ENCODE measurements around the gene GOLGA8T. TPM values are rescaled to one million over a fixed set of nuclear protein-coding genes. Genes with fewer than 3 reads are reported as not detected.
"Not testable (repeated sequence)": the region's sequence is repeated elsewhere in the genome, so short reads cannot be mapped to it uniquely, and the experiment has no call there.

GOLGA8T gene
- total RNA-seq, 4 donors from 2014 or later: not detected

DNA sequence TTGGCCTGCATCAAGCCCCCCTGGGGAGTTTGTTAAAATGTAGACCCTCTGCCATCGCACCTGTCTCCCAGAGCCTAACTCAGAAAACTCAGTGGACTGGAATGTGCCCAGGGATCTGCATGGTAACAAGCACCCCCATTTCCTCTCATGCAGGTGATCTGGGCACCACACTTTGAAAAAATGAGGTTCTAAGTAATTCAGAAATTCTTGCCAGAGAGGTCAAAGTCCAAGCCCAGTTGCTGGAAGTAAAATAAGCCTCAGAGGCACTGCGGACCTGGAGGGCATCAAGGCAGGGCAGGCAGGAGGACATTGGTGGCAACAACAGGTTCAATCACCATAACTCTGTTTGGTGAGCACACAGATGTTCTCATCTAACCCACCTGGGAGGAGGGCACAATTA lies 33.0 kb downstream of the GOLGA8T start:
- H3K27me3 ChIP-seq; H3K4me3 ChIP-seq; H3K9me3 ChIP-seq; intact Hi-C loops (cut with DNase I); H3K36me3 ChIP-seq; H3K27ac ChIP-seq (replicated peaks in 1 of 4); H3K4me1 ChIP-seq; DNase-seq (ENCODE audit: extremely low spot score): not testable (repeated sequence)
- no CpG with 5 or more reads among the region's 2 CpGs for WGBS

DNA sequence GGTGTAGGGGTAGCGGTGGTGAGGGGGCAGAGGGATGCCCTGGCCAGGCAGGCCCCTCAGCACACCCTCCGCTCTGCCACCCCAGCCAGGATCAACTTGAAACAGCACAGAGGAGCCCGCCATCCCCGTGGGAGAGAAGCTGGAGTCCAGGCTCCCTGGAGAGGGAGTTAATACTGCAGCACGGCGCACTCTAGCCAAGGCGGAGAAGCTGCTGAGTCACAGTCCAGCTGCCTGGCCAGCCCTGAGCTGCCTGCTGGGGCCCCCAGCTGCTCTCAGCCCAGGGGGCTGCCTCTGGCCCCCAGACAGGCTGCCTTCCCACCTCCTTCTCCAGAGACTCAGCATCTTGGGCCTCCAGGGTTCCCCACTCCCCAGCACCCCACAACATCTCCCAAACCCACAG lies 36.6 kb downstream of the GOLGA8T start:
- H3K9me3 ChIP-seq; intact Hi-C loops (cut with DNase I); H3K4me3 ChIP-seq; H3K36me3 ChIP-seq; H3K4me1 ChIP-seq; DNase-seq (ENCODE audit: extremely low spot score); H3K27ac ChIP-seq (replicated peaks in 1 of 4); H3K27me3 ChIP-seq: not testable (repeated sequence)
- no CpG with 5 or more reads among the region's 7 CpGs for WGBS

DNA sequence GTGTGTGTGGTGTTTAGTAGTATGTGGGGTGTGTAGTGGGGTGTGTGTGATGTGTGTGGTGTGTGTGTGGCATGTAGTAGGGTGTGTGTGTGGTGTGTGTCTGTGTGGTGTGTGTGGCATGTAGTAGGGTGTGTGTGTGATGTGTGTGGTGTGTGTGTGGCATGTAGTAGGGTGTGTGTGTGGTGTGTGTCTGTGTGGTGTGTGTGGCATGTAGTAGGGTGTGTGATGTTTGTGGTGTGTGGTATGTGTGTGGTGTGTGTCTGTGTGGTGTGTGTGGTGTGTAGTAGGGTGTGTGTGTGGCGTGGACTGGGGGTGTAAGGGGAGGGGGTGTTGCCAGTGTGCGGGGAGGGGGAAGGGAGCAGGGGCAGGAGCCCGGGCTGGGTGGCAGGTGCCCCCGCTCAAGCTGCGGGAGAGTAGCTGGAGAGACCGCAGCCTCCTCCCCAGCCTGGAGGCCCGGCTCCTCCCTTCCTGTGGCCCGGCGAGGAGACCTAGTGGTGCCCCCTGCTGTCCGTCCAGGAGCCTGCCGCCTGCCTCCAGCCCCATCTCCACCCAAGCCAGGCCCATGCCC lies 38.3 kb downstream of the GOLGA8T start:
- intact Hi-C loops (cut with DNase I); H3K27me3 ChIP-seq; H3K27ac ChIP-seq (replicated peaks in 1 of 4); DNase-seq (ENCODE audit: extremely low spot score); H3K4me1 ChIP-seq; H3K36me3 ChIP-seq; H3K9me3 ChIP-seq; H3K4me3 ChIP-seq: not testable (repeated sequence)
- TF ChIP-seq, protein P1, sequence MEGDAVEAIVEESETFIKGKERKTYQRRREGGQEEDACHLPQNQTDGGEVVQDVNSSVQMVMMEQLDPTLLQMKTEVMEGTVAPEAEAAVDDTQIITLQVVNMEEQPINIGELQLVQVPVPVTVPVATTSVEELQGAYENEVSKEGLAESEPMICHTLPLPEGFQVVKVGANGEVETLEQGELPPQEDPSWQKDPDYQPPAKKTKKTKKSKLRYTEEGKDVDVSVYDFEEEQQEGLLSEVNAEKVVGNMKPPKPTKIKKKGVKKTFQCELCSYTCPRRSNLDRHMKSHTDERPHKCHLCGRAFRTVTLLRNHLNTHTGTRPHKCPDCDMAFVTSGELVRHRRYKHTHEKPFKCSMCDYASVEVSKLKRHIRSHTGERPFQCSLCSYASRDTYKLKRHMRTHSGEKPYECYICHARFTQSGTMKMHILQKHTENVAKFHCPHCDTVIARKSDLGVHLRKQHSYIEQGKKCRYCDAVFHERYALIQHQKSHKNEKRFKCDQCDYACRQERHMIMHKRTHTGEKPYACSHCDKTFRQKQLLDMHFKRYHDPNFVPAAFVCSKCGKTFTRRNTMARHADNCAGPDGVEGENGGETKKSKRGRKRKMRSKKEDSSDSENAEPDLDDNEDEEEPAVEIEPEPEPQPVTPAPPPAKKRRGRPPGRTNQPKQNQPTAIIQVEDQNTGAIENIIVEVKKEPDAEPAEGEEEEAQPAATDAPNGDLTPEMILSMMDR (IDR thresholded peaks at IDR 0.05): peak in 1 of 3 experiments; percentile 11
- WGBS: 35% methylated on average over 1 of the region's 11 CpGs

DNA sequence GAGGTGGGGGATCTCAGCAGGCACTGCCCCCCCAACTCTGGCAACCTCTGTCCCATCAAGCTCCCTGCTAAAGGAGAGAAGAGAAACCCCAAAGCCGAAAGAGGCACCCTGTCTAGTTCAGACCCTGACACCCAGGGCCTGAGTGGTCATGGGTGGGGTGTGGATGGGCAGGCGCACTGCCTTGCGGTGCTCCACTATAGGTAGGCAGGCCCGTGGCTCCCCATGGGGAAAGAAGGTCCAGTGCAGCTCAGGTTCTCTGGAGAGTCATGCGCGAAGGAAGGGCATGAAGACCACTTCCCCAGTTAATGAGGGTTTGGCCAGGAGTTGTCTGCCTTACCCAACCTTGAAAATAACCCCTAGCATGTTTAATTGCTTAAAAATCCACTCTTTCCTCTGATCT lies 40.4 kb downstream of the GOLGA8T start:
- DNase-seq (ENCODE audit: extremely low spot score): peak; percentile 42
- H3K9me3 ChIP-seq; H3K27ac ChIP-seq (replicated peaks in 1 of 4); intact Hi-C loops (cut with DNase I); H3K36me3 ChIP-seq; H3K27me3 ChIP-seq; H3K4me1 ChIP-seq; H3K4me3 ChIP-seq: not testable (repeated sequence)
- WGBS: 80% methylated on average over 2 of the region's 6 CpGs

DNA sequence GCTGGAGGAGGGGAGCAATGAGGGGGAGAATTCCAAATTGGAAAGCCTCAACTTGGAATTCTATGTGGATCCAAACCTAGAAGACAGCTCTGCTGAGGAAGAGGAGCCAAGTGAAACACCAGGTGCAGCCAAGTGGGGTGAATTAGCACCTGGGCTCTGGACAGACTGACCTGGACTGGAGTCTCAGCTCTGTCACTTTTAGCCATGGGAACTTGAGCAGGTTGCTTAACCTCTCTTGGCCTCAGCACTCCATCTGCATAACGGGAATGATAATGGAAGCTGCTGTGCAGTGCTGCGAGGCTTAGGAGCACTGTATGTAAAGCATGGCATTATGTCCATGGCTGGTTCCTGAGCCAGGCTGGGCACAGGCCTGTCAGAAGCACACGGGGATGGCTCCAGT lies 41.8 kb downstream of the GOLGA8T start:
- H3K36me3 ChIP-seq; H3K27me3 ChIP-seq; H3K4me3 ChIP-seq; DNase-seq (ENCODE audit: extremely low spot score); H3K9me3 ChIP-seq; intact Hi-C loops (cut with DNase I); H3K4me1 ChIP-seq; H3K27ac ChIP-seq (replicated peaks in 1 of 4): not testable (repeated sequence)
- no CpG with 5 or more reads among the region's 3 CpGs for WGBS

DNA sequence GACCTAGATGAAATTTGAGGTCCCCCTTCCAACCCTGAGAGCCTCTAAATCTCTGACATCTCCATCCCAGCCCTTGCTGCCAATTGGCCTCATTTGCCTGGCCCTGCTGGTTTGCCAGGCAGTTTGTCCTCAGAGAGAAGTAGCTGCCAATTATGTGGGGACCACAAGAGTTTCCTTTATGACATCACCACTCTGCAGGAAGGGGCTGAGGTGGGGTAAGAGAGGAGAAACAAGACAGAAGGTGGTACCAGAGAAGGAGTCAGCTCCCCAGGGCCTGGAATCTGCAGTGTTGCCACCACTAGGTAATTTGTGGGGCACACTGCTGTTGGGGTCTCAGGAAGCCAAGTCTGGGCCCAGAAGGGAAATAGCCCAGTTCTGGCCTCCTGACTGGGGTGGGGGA lies 45.0 kb downstream of the GOLGA8T start:
- H3K27ac ChIP-seq (replicated peaks in 1 of 4); DNase-seq (ENCODE audit: extremely low spot score); intact Hi-C loops (cut with DNase I); H3K27me3 ChIP-seq; H3K9me3 ChIP-seq; H3K4me1 ChIP-seq; H3K4me3 ChIP-seq; H3K36me3 ChIP-seq: not testable (repeated sequence)

DNA sequence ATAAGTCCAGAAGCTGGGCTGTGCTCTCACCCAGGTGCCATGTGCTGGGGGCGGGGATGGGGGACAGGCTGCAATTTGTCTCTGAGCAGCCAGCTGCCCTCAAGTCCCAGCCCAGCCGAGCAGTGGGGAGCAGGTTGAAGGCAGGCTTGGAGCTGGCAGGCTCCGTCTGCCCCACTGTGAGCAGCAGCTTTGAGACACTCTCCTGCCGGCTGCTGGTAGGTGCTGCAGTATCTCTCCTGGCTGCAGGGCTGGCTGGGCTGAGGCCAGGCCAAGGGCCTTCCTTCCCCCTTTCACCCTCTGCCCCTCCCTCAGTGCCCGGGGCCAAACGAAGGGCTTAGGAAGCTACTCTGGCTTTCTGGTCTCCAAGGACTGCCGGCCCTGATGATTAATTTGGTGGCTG lies 50.6 kb downstream of the GOLGA8T start:
- DNase-seq (ENCODE audit: extremely low spot score); H3K27ac ChIP-seq (replicated peaks in 1 of 4); H3K9me3 ChIP-seq; intact Hi-C loops (cut with DNase I); H3K4me1 ChIP-seq; H3K27me3 ChIP-seq; H3K4me3 ChIP-seq; H3K36me3 ChIP-seq: not testable (repeated sequence)
- no CpG with 5 or more reads among the region's 7 CpGs for WGBS

DNA sequence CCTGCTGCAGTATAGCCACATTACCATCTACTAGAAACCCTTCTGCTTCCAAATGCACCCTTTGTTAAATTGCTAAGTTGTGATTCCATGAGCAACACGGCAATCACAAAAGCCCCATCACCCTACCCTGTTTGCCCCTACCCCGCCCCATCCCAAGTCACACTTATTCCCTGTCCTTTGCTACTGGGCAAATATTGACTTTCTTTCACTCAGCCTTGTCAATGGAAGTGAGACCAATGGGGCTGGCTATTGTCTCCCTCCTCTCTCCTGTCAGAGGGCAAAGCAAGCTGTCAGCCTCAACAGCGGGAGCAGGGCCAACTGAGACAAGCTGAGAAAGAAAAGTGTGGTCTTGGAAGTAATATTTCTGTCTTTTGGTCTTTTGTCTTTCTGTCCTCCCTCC lies 52.6 kb downstream of the GOLGA8T start:
- 81% methylated on average over 2 of the region's 3 CpGs for WGBS
- H3K9me3 ChIP-seq; intact Hi-C loops (cut with DNase I); H3K36me3 ChIP-seq; H3K27me3 ChIP-seq; H3K4me1 ChIP-seq; DNase-seq (ENCODE audit: extremely low spot score); H3K4me3 ChIP-seq; H3K27ac ChIP-seq (replicated peaks in 1 of 4): not testable (repeated sequence)

DNA sequence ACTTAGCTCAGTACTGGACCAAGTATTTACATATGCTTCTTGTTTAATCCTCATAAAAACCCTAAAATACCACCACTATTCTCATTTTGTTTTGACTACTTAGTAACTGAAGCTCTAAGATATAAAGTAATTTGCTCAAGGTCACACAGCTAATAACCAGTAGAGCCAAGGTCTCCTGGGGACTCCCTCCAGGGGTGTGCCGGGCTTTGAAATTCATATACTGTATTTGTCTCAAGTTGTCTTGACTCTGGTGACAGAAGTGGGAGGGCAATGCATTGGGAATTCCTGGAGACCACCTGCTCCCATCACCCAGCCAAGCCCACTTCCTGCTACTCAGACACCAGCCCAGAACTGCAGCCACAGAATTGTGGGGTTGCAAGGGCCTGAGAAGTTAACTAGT lies 54.9 kb downstream of the GOLGA8T start:
- H3K9me3 ChIP-seq; DNase-seq (ENCODE audit: extremely low spot score); H3K4me1 ChIP-seq; H3K27me3 ChIP-seq; H3K27ac ChIP-seq (replicated peaks in 1 of 4); H3K4me3 ChIP-seq; intact Hi-C loops (cut with DNase I); H3K36me3 ChIP-seq: not testable (repeated sequence)
- WGBS: no CpG with 5 or more reads among the region's 1 CpG

DNA sequence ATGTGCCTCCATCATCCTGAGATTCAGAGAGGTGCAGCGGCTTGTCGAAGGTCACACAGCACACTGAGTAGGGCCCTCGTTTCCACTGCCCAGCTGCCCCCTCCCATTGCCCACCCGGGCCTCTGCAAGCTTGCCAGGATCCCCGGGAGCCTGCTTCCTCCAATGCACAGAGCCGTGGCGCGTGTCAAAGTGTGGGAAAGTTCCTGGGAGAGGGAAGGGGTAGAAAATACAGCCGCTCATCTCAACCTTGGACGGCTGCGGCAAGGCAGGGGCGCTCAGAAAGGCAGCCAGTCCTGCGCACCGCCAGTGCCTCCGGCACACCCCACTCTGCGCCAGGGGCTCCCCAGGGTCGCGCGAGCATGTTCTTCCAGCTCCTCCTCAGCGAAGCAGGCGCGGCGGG lies 56.3 kb downstream of the GOLGA8T start:
- H3K4me1 ChIP-seq; H3K27me3 ChIP-seq; intact Hi-C loops (cut with DNase I); H3K36me3 ChIP-seq; H3K4me3 ChIP-seq; DNase-seq (ENCODE audit: extremely low spot score); H3K27ac ChIP-seq (replicated peaks in 1 of 4); H3K9me3 ChIP-seq: not testable (repeated sequence)
- WGBS: 3% methylated on average over 5 of the region's 23 CpGs

DNA sequence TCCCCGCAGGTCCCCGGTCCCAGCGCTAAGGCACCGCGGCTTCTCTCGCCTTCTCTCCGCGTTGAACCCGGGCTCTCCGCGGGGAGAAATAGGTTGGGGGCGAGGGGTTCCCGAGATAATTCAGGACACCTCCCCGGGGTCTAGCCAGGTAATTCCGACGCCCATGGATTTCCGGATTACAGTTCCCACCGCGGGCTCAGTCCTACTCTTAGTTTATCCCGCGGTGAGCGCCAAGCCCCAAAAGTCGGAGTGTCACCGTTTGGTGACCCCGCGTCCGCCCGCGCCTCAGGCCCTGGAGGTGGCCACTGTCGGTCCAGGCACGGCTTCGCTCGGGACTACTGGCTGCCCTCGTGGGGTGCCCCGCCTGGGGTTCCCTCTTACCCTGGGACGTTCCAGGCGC lies 56.8 kb downstream of the GOLGA8T start:
- H3K4me1 ChIP-seq; H3K4me3 ChIP-seq; H3K27ac ChIP-seq (replicated peaks in 1 of 4); H3K36me3 ChIP-seq; H3K27me3 ChIP-seq; H3K9me3 ChIP-seq; DNase-seq (ENCODE audit: extremely low spot score); intact Hi-C loops (cut with DNase I): not testable (repeated sequence)
- no CpG with 5 or more reads among the region's 37 CpGs for WGBS

DNA sequence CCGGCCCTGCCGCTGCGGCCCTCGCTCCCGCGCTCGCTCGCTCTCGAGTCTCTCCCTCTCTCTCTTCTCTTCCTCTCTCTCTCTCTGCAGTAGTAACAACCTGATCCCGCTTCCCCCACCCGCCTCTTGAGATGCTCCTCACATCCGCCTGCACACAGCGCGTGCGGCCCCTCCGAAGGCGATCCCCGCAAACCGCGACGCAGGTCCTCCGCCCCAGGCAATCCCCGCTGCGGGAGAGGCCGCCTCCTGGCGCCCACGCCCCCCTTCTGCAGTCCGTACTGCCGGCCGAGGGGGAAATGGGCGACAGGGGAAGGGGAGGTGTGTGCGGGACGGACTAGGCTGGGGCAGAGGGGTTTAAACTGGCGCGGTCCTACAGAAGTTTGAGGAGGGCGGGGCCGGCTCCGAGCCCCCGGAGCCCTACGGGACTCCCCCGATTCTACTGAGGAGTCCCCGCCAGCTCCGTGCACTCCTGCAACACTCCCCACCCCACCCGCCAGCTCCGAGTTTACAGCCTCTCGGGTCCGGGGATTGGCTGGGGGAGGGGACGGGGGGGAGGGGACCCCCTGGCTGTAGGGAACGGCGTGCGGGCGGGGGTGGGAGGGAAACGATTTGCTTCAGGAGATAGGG lies 57.4 kb downstream of the GOLGA8T start:
- DNase-seq (ENCODE audit: extremely low spot score); H3K4me3 ChIP-seq; H3K36me3 ChIP-seq; H3K4me1 ChIP-seq; intact Hi-C loops (cut with DNase I); H3K27me3 ChIP-seq; H3K27ac ChIP-seq (replicated peaks in 1 of 4); H3K9me3 ChIP-seq: not testable (repeated sequence)
- 0% methylated on average over 6 of the region's 53 CpGs for WGBS

Measured in esophagus muscularis mucosa (tissue), 4 donors.